Retina (tissue), 1 donor: ENCODE measurements around the gene THBS1.
A peak's percentile ranks its signal among the peaks of the same experiment; 100 is the strongest.

ENCODE experiments used
- DNase-seq: peaks from one replicate; pipeline ENCODE4 v3.0.0-alpha.2; 2016

The THBS1 gene

DNA sequence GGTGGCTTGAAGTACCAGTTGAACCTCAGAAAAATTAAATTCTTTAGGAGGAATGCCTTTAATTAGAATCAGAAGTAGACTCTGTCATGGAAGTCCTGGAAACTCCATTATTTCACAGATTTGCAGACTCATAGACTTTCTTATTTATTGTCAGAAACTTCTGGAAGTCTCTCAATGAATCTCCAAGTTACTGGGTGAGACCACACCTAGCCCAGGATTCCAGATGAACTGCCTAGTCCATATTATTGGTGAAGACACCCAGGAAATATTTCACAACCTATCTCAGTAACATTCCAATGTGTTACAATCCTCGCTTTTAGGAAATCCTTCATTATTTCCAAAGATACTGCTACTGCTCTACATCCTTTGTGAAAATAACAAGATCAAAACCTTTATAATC is 6.5 kb upstream of the THBS1 start:
- no peak for DNase-seq

DNA sequence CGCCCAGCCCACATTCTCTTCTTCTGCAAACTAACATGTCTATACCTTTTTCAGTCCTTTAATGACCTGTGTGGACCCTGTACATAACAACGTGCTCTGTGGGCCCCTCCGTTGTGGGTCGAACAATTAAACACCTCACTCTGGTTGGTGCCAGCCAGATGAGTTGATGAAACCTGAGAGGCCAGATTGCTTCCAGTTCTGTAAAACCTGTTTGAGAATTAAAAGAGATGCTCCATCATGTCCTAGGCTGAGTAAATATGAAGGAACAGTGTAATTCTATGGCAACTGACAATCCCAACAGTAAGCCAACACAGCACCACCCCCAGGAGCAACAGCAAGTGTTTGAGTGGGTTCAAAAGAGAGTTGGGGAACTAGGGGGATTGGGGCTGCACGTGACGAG is 5.7 kb upstream of the THBS1 start:
- DNase-seq, result no peak

DNA sequence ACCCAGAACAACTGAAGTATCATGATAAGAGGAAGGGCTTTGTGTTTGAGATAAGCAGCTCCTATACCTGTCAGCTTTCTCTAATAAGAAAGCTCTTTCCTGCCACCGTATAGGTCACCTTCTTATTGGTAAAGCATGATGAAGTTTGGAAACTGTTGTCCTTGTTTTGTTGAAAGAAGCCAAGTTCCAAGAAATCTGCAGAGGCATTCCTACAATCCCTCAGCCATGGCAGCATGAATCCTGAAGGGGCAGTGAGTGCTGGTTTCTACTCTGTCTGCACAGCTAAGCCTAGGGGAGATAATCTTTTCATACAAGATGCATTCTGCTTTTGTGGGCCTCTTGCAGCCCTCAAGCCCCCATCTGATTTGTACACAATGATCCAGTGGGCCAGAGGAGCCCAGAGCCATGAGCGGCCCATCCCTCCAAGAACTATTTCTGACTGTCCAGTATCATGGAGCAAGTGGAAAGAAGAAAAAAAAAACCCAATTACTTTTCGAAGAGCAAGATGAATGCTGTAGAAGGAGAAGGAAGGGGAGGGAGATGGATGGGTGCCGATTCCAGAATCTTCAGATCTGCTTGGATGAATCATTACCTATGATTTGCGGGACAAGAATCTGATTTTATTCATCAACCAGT is 1.9 kb upstream of the THBS1 start:
- no peak for DNase-seq

DNA sequence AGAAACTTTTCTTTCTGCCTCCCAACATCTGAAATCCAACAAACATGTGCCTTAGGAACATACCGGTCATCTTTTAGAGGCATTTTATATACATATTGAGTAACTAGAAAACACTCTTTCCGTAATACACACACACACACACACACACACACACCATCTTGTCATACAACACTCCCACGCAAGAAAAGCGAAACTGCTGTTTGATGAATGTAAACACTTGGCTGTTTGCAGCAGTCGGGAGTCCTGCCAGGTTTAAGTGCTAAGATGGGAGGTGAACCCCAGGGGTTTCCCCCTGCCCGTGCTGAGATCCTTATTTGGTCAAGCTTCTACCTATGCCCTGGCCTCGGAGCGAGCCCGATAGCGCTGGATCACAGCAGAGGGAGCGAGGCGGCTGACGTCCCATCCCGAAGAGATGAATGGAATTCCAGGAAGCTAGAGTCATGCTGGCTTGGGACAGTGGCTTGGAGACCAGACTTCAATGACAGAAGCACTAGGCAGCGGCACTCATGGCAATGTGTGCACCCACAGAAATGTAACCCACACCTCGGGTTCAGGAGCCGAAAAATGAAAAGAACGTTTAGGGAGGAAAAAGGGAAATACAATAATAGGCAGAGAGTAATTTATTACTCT is 1.3 kb upstream of the THBS1 start:
- DNase-seq, result no peak

DNA sequence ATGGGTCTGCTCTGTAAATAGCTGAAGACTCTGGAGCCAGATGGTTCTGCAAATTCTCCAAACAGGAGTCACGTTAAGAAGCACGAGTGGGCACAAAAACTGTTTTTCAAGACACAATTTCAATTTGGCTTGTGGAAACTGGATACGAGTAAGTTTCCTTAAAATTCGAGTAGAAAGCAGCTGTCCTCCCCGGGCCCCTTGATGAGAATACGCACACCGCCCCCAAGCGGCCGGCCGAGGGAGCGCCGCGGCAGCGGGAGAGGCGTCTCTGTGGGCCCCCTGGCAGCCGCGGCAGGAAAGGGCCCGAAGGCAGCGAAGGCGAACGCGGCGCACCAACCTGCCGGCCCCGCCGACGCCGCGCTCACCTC is 778 bp upstream of the THBS1 start:
- DNase-seq, result peak; percentile 95

DNA sequence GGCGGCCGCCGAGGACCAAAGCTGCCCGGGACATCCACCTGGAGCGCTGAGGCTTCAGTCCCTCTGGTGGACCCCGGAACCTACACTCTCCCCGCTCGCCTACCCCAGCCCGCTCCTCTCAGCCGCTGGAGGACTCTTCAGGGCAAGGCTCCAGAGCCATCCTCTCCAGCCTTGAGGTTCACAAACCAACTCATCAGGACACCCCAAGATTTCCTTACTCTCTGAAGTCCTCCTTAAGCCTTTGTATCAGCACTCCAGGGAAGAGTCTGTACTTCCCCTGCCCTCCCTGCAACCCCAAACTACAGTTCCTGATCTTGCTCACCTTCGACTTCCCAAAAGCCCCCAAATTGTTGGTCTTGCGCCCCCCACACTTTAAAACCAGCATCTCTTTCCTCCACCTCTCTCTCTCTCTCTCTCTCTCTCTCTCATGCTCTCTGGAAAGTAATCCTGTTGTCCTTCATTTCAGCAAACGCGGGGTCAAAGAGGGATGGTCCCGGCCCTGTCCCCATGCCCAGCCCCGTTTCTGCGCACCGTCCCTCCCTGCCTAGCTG is 438 bp downstream of the THBS1 start:
- no peak for DNase-seq

DNA sequence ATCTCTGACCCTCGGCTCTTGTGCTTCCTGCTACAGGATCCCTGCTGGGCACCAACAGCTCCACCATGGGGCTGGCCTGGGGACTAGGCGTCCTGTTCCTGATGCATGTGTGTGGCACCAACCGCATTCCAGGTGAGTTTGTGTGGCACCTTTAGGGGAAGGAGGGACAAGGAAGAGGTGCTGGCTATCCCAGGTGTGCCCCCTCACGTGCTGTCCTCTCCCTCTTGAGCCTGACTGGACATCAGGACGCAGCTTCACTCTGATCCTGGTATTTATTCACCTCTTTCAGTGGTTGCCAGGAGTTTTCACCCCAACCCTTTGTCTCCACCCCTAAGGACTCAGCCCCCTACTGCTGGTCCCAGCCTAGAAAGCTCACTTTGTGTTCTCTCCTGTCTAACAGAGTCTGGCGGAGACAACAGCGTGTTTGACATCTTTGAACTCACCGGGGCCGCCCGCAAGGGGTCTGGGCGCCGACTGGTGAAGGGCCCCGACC is 960 bp downstream of the THBS1 start:
- DNase-seq, result peak; percentile 18

DNA sequence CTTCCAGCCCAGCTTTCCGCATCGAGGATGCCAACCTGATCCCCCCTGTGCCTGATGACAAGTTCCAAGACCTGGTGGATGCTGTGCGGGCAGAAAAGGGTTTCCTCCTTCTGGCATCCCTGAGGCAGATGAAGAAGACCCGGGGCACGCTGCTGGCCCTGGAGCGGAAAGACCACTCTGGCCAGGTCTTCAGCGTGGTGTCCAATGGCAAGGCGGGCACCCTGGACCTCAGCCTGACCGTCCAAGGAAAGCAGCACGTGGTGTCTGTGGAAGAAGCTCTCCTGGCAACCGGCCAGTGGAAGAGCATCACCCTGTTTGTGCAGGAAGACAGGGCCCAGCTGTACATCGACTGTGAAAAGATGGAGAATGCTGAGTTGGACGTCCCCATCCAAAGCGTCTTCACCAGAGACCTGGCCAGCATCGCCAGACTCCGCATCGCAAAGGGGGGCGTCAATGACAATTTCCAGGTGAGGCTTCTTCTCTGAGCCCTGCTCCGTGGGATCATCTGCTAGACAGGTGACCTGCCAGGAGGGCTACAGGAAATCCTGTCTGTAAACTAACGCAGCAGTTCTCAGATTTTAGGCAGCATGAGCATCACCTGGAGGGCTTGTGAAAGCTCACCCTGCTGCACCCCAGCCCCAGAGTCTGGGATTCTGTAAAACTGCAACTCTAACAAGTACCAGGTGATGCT is 1.6 kb downstream of the THBS1 start:
- no peak for DNase-seq

DNA sequence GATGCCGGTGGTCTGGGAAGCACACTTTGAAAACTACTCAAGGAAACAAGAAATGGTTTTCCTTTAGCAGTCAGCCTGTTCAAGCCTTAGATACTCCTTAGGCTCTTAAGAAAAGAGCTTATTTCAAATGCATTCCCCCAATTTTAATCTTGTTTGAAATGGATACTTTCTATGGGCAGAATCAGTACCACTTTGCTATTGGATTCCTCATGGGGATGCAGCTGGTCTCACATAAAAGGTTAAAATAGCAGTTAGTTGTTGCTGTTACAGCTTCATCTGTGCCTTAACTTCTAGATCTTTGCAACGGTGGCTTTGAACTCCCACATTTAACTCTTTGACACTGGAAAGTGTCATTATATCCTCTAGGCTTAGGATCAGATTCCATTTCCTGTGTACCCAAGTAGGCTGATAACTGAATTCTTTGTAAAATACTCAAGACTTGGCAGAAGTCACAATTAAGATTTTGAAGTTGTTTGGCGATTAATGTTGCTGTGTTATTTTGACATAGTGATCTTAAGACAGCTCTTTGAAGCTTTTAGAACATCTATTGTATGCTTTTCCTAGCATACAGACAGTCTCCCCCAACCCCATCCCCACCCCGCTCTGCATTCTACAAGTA is 2.2 kb downstream of the THBS1 start:
- DNase-seq, result no peak

DNA sequence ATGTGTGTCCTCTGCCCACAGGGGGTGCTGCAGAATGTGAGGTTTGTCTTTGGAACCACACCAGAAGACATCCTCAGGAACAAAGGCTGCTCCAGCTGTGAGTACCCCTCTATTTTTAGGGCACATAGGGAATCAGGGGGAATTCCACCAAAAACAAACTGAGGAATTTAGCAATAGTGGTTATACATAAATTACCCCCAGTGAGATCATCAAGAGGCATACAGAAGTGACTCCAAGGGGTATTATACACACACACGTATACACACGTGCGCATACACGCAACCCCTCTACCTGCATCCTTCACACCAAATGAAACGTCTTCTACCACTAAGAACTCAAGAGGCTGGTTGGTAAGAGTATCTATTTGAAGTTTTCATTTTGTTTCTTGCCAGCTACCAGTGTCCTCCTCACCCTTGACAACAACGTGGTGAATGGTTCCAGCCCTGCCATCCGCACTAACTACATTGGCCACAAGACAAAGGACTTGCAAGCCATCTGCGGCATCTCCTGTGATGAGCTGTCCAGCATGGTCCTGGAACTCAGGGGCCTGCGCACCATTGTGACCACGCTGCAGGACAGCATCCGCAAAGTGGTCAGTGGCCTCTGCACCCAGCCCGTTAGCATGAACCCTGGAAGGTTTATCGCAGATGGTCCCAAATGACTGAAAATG is 2.9 kb downstream of the THBS1 start:
- no peak for DNase-seq

DNA sequence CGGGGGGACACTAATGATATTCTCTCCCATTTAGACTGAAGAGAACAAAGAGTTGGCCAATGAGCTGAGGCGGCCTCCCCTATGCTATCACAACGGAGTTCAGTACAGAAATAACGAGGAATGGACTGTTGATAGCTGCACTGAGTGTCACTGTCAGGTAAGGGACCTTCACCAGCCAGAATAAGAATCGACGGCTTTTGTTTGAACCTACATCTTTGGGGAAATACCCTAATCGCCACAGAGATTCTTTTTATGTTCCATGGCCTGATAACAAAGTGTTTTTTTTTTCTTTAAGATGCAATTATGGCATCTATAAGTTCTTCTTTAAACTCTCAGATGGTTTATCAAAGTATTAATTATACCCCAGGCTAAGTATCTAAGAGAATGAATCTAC is 3.4 kb downstream of the THBS1 start:
- no peak for DNase-seq

DNA sequence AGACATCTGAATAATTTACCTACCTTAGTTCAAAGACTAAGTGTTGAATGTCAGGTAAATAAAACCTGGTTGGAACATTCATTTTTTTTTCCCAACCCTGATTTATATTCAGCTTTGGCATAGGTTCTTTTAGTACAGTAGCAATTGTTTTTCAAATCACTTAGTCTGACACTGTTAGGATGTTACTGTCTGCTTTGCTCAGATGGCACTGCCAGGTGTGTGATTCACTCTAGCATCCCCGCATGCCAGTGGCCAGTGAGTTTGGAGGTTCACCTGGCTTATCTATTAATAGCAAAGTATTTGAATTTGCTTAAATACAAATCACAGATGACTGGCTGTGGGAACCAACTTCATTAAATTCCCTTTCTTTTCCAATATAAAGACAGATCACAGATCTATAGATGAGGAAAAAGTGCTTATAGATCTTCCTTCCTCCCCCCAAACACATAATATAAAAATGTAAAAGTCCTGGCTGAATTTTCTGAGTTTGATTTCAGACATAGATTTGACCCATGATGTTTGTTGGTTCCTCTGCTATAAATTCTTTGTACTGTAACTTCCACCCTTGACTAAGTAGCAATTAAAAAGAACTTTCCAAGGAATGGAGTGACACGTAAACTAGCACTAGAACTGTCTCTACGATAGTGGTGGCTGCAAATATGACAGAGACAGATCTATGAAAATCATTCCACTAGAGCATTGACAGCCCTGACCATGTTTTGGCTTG is 3.9 kb downstream of the THBS1 start:
- DNase-seq, result no peak

DNA sequence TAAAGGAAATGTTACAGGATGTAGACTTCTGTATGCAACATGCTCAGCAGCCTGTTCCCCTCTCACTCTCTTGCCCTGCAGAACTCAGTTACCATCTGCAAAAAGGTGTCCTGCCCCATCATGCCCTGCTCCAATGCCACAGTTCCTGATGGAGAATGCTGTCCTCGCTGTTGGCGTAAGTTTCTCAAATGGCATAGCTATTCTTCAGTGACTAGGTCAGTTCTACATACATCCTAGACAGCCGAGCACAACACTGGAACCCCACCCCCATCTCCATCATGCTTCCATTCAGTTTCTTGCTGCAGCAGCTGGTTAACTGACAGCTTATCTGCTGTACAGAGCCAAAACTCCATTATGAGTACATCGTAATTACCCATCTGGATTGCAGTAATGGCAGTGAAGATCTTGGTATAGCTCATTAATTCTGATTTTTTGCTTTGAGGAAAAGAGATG is 4.5 kb downstream of the THBS1 start:
- no peak for DNase-seq

DNA sequence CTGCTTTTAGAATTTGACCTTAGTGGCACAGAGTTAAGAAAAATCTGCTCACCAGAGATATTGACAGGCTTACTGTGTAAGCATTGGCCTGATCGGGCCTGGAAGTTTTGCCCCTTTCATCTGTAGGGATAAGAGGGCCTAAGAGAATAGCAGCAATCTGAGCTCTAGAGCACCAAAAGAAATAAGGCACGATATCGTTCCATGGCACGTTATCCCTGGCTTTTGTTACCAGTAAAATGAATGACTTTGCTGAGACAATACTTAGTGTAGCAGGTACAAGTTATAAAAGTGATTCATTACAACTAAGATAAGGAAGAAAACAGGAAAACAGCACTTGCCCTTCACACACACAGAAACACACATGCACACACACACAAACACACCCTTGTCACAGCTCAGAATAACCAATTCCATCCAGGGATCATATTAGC is 5.0 kb downstream of the THBS1 start:
- no peak for DNase-seq

DNA sequence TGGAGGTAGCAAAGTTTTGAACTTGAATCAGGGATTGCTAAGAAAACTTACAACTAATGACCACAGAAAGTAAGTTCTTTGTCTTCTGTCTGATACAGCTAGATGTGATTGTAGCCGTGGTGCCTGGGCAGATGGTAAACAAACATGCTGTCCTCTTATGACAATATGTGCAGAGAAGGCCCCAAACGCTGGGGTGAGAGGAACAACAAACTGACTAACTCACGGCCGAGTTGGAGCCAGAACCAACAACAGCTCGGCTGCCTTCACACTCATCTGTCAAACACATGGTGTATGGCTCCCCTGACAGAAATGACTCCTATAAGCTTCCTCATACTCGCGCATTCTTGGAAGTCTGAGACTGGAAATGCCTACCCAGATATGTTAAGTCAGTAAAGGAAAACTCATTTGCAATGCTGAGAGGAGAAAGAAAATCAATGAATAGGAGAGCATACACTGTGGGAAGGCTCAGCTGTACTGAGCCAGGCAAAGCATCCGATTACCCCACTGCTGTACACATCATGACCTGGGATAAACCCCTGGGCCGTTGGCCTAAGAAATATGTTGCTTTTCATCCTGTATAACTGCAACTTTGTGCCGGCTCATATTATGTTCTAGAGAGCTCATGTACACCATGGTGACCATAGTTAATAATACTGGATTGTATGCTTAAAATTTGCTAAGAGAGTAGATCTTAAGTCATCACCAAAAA is 5.7 kb downstream of the THBS1 start:
- DNase-seq, result no peak

DNA sequence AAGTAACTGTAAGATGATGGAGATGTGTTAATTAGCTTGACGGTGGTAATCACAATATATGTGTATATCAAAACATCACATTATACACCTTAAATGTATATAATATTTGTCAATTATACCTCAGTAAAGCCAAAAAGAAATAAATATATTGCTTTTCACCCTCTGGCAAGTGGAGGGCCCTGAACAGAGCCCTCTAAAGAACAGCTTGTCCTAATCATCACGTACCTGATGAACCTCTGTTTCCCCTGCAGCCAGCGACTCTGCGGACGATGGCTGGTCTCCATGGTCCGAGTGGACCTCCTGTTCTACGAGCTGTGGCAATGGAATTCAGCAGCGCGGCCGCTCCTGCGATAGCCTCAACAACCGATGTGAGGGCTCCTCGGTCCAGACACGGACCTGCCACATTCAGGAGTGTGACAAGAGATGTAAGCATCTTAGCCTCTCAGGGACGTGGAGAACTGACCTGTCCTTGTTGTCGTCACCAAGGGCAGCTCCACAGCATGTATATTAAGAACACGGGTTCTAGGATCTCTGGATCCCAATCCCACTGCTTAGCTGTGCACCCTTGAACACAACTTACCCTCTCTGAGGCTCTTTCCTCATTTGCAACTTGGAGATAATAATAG is 6.3 kb downstream of the THBS1 start:
- no peak for DNase-seq

DNA sequence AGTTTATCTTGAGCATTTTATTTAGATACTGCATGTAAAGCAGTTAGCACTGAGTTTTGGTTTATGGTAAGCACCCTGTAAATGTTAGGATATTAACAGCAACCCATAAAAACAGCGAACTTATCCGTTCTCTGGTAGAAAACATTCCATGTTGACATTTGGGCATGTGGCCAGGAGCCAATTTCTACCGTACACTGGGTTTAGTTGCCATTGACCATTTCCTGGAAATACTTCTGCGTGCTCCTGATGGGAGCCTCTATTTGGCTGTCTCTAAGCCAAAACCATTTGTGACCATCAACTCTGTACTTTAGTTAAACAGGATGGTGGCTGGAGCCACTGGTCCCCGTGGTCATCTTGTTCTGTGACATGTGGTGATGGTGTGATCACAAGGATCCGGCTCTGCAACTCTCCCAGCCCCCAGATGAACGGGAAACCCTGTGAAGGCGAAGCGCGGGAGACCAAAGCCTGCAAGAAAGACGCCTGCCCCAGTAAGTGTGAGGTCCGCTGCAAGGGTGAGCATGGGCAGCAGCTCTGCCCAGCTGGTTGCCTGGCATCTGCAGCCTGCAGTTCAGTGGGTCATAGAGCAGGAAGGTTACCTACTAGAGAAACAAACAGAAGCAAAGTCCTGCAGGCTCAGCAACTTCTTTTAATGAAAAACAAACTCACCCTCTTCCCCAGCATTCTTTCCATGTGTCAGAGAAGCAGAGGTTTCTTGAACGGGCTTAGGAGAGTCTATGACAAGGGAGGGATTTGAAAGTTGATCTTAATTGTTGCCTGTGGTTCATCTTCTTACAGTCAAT is 7.1 kb downstream of the THBS1 start:
- no peak for DNase-seq

DNA sequence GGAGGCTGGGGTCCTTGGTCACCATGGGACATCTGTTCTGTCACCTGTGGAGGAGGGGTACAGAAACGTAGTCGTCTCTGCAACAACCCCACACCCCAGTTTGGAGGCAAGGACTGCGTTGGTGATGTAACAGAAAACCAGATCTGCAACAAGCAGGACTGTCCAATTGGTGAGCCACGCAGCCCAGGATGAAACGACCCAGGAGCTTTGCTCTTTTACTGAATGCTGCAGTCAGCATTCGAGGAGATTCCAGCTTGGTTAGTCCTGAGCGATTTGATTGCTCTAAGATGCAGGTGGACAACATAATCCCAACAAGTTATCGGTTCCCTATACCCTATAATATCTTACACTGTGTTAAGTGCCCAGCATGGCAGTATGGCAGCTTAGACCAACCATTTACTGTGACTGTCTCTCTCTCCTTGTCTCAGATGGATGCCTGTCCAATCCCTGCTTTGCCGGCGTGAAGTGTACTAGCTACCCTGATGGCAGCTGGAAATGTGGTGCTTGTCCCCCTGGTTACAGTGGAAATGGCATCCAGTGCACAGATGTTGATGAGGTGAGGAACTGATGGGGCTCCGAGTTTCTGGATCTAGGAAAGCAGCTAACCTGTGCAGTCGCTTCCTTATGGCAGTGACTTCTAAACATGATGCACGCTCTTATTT is 7.8 kb downstream of the THBS1 start:
- no peak for DNase-seq

DNA sequence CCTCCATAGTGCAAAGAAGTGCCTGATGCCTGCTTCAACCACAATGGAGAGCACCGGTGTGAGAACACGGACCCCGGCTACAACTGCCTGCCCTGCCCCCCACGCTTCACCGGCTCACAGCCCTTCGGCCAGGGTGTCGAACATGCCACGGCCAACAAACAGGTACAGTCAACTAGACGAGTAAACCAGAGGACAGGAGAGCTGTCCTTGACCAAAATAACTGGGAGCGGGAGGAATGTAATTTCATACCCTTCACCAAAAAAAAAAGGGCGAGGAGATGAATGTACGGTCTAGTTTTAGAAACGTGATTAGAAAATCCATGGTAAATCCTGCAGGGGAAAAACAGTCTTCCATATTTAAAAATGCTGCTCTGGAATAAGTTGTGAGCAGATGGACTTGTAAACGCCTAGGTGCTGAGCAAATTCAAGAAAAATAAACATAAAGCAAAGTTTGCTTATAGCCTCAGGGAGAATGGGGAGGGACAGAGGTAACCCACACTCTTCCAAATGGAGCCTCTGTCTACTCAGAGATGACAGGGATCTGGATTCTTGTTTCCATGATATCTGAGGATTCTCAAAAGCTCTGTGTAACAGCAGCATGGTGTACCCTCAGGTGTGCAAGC is 8.4 kb downstream of the THBS1 start:
- no peak for DNase-seq
